ENCODE data around the gene NOVA2. TPM values are rescaled to one million over a fixed set of nuclear protein-coding genes. Genes with fewer than 3 reads are reported as not detected.

Gene NOVA2
- total and polyA plus RNA-seq, 10 donors = 0.42 to 12.5 (median 3.7) TPM

- TF ChIP-seq POLR2AphosphoS5 (IDR thresholded peaks at IDR 0.05) (no peak), CTCF (IDR thresholded peaks at IDR 0.05 in 8 of 11, conservative IDR thresholded peaks at IDR 0.05 in 3 of 11) (no peak), POLR2A (IDR thresholded peaks at IDR 0.05) (no peak)
- H3K27ac ChIP-seq = no peak overlapping the region
- H3K27me3 ChIP-seq (replicated peaks in 1 of 7) = peaks cover 0 to 53% (median 0%) of the 10 kb centered on the region in 7 donors
- no peak overlapping the region for H3K4me3 ChIP-seq
- no peak for DNase-seq
- intact Hi-C loops (cut with DNase I; ENCODE audit: low total_unique reads) = no loop called here
- no peaks in the 10 kb centered on the region for H3K36me3 ChIP-seq
- H3K9me3 ChIP-seq = no peaks in the 10 kb centered on the region
- no peaks in the 10 kb centered on the region for H3K4me1 ChIP-seq
- WGBS, 5 donors = 66 to 86% (median 82%) methylated on average over 8 of the region's 8 CpGs
Measured at GRCh38 chr19:45911291-45911690, 62.4 kb downstream of the NOVA2 start.

GRCh38 chr19:45908956-45909355 is 64.7 kb downstream of the NOVA2 start:
- intact Hi-C loops (cut with DNase I; ENCODE audit: low total_unique reads) = no loop called here
- H3K9me3 ChIP-seq = no peaks in the 10 kb centered on the region
- no peak overlapping the region for H3K4me3 ChIP-seq
- TF ChIP-seq CTCF (IDR thresholded peaks at IDR 0.05 in 8 of 11, conservative IDR thresholded peaks at IDR 0.05 in 3 of 11) = no peak
- TF ChIP-seq POLR2AphosphoS5 (IDR thresholded peaks at IDR 0.05) = no peak
- no peak for TF ChIP-seq POLR2A (IDR thresholded peaks at IDR 0.05)
- H3K27ac ChIP-seq = no peak overlapping the region
- 74 to 87% (median 78%) methylated on average over 5 of the region's 5 CpGs for WGBS, 5 donors
- no peaks in the 10 kb centered on the region for H3K36me3 ChIP-seq
- H3K4me1 ChIP-seq = no peaks in the 10 kb centered on the region
- peaks cover 0 to 32% (median 0%) of the 10 kb centered on the region in 7 donors for H3K27me3 ChIP-seq (replicated peaks in 1 of 7)
- DNase-seq = no peak

- Histone ChIP-seq H3K27me3 (replicated peaks in 1 of 7) (peaks cover 0 to 7% (median 0%) of the 10 kb centered on the region in 7 donors), H3K36me3 (no peaks in the 10 kb centered on the region), H3K27ac (no peak overlapping the region), H3K9me3 (no peaks in the 10 kb centered on the region), H3K4me3 (no peak overlapping the region), H3K4me1 (peaks cover 6 to 20% (median 14%) of the 10 kb centered on the region in 6 donors)
- DNase-seq = no peak
- WGBS, 5 donors = 82 to 92% (median 90%) methylated on average over 3 of the region's 3 CpGs
- intact Hi-C loops (cut with DNase I; ENCODE audit: low total_unique reads) = no loop called here
- TF ChIP-seq CTCF (IDR thresholded peaks at IDR 0.05 in 8 of 11, conservative IDR thresholded peaks at IDR 0.05 in 3 of 11) = no peak
- TF ChIP-seq POLR2AphosphoS5 (IDR thresholded peaks at IDR 0.05) = no peak
- TF ChIP-seq POLR2A (IDR thresholded peaks at IDR 0.05) = no peak
Measured at GRCh38 chr19:45906221-45906620, 67.4 kb downstream of the NOVA2 start.

- H3K27me3 ChIP-seq (replicated peaks in 1 of 7) = no peaks in the 10 kb centered on the region
- 83 to 92% (median 85%) methylated on average over 10 of the region's 10 CpGs for WGBS, 5 donors
- no peak for TF ChIP-seq POLR2A (IDR thresholded peaks at IDR 0.05)
- TF ChIP-seq POLR2AphosphoS5 (IDR thresholded peaks at IDR 0.05) = no peak
- TF ChIP-seq CTCF (IDR thresholded peaks at IDR 0.05 in 8 of 11, conservative IDR thresholded peaks at IDR 0.05 in 3 of 11) = no peak
- peaks cover 0 to 9% (median 0%) of the 10 kb centered on the region in 6 donors for H3K36me3 ChIP-seq
- intact Hi-C loops (cut with DNase I; ENCODE audit: low total_unique reads) = no loop called here
- no peak overlapping the region for H3K27ac ChIP-seq
- peaks cover 15 to 32% (median 24%) of the 10 kb centered on the region in 6 donors for H3K4me1 ChIP-seq
- H3K4me3 ChIP-seq = no peak overlapping the region
- no peak for DNase-seq
- no peaks in the 10 kb centered on the region for H3K9me3 ChIP-seq
Measured at GRCh38 chr19:45905011-45905410, 68.7 kb downstream of the NOVA2 start.
